GM15510 (cell line): ENCODE results near the gene NAA80.

Source experiments
- POLR2A ChIP-seq: IDR thresholded peaks from 3 replicates; pipeline ENCODE4 v1.6.1; 2011; ENCODE audit warnings: borderline replicate concordance; ENCODE audit not compliant: insufficient read length; ENCODE audit errors: extremely low read depth

The NAA80 gene

DNA sequence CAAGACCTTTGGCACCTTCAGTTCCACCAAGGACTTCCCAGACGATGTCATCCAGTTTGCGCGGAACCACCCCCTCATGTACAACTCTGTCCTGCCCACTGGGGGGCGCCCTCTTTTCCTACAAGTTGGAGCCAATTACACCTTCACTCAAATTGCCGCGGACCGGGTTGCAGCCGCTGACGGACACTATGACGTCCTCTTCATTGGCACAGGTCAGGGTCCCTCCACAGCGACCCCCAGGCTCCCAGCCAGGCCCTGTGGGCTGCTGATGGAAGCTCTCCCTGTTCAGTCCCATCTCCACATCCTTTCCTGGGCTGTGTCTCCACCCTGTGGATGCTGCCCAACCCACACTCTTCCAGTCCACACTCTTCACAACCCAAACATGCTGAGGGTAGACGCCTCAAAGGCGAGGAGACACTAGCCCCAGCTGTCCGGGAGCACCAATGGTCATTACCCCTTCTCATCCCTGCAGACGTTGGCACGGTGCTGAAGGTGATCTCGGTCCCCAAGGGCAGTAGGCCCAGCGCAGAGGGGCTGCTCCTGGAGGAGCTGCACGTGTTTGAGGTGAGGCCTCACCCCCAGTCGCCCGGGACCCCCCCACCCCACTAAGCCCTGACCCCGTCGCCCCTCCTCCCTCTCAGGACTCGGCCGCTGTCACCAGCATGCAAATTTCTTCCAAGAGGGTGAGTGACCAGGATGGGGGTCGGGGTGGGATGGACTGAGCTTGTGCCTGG, 24.7 kb downstream of the NAA80 start:
- no peak for TF ChIP-seq POLR2A

DNA sequence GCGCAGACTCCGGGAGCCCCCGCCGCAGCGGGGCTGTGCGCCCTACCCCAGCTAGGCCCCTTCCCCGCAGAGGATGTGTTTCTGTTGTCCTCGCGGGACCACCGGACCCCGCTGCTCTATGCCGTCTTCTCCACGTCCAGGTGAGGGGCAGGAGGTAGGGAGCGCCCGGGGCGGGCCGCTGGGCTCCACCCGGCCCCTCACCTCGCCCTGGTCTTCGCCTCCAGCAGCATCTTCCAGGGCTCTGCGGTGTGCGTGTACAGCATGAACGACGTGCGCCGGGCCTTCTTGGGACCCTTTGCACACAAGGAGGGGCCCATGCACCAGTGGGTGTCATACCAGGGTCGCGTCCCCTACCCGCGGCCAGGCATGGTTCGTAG, 25.5 kb downstream of the NAA80 start:
- TF ChIP-seq POLR2A: no peak

DNA sequence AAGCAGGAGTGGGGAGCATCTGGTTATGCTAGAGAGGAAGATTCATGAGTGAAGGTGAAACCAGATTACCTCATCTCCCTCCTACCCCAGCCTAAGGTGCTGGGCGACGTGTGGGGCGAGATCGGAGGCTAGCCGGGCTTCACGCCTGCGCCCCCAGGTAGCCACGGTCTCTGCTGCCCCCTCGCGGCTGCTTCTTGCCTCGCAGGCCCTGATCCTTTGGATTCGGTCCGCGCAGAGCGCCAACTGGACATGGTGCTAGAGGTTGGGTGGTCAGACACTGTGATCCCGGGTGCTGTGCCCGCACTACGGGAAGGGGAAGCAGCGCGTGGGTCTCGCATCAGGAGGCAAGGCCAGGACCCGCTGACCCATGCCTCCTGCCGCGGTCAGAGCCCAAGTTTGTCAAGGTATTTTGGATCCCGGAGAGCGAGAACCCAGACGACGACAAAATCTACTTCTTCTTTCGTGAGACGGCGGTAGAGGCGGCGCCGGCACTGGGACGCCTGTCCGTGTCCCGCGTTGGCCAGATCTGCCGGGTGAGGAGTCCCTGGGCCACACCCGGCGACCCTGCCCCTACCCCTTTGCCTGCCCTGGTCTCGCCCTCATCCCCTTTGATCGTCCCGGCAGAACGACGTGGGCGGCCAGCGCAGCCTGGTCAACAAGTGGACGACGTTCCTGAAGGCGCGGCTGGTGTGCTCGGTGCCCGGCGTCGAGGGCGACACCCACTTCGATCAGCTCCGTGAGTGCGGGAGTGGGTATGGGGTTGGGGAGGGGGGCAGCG, 26.1 kb downstream of the NAA80 start:
- no peak for TF ChIP-seq POLR2A

DNA sequence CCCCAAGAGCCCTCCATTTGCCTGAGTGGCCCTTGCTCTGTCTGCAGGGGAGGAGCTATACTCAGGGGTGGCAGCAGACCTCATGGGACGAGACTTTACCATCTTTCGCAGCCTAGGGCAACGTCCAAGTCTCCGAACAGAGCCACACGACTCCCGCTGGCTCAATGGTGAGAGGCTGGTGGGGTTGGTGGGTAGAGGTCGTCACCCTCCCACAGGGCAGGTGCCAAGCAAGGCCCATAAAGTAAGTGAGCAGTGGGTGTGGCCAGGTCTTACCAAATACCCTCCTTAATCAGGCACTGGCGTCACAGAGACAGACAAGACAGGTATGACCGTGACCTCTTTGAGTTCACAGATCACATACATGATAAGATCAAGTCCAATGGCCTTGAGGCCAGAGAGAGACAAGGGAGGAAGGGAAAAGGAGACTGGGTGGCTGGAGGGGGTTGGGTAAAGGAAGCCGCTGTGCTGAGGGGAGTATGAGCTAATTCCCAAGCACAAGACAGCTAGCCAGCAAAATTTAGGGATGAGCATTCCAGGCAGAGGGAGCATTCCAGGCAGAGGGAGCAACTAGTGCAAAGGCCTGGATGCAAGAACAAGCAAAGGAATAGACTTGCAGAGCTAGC, 27.8 kb downstream of the NAA80 start:
- no peak for TF ChIP-seq POLR2A

DNA sequence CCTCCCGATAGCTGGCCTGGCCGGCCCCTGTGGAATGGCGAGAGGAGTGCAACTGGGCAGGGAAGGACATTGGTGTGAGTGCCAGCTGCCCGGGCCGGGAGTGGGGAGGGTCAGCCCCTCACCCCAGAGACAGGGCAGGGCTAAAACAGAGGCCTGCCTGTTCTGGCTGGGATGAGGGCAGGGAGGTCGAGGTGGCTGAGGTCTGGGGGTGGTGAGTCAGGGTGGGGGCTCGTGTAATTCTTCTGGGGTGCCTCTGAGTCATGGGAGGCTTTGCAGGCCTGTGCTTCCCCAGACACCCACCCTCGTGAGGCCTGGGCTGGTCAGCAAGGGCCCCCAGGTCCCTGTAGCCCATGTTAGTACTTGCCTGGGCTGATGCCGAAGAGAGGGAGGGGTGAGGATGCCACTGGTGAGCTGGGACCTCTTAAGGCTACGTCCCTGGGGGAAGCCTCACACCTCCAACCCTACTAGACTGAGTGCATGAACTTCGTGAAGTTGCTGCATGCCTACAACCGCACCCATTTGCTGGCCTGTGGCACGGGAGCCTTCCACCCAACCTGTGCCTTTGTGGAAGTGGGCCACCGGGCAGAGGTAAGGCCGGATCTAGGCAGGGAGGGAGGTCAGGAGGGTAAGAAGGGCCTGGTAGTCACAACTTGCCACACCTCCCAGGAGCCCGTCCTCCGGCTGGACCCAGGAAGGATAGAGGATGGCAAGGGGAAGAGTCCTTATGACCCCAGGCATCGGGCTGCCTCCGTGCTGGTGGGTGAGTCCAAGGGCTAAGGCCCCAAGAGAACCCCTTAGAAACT, 28.6 kb downstream of the NAA80 start:
- TF ChIP-seq POLR2A: no peak

DNA sequence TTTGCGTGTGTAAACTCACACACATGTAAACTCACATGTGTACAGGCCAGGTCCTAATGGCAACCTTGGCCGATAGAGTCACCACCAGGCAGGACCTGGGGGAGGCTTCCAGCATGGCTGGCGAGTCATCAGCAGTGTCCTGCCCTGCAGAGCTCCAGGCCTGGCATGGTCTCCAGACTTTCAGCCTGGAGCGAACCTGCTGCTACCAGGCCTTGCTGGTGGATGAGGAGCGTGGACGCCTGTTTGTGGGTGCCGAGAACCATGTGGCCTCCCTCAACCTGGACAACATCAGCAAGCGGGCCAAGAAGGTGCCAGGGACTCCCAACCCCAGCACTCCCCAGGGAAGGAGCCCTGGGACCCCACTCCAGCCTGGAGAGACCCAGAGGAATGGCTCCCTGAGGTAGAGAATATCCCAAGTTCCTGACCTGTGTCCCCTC, 29.2 kb downstream of the NAA80 start:
- TF ChIP-seq POLR2A: no peak

DNA sequence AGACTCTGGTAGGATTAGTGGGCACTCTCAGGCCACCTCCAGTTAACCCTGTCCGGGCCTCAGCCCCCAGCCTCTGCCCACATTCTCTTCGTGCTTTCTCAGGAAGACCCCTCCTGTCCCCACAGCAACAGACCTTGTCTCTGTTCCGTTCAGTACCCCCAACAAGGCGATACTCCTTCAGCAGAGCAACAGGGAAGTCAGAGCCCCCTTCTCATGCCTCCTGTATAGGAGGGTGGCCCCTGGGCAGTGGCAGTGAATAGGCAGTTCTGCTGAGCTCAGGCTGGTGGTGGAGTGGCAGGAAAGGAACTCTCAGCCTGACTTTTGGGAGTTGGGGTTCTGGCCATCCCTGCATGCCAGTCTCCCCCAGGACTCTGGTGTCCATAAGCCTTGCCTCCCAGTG, 29.7 kb downstream of the NAA80 start:
- TF ChIP-seq POLR2A: no peak

DNA sequence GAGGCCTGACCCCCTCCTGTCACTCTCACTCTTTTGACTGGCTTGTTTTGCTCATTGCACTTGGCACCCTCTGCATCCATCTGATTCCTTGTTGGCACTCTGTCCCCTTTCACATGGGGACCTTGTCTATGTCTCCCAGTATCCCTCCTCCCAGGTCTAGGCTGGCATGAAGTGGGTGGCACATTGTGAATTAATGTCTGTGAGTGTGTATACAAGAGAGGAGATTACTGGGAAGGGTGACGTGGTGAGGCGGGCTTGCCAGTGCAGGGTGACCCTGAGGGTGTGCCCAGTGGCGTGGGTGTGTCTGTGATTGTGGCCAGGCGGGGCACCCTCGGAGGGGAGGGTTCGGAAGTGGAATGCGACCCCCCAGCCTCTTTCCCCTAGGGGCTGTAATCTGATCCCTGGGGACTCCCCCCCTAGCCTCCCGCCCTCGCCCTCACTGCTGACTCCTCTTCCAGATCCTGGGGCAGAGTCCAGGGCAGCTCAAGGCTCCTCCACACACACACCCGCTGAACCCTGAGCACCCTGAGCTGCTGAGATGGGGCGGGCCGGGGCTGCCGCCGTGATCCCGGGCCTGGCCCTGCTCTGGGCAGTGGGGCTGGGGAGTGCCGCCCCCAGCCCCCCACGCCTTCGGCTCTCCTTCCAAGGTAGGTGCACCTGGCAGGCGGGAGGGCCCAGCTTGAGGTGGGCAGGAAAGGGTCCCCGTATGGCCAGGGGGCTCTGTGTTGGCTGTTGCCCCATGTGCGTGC, 30.3 kb downstream of the NAA80 start, which contains the start of gene SEMA3B:
TSS of gene SEMA3B (plus strand) at position 445 of the 749 bp plus-strand sequence. CDS start at position 539, 94 bp downstream.
- no peak for TF ChIP-seq POLR2A

DNA sequence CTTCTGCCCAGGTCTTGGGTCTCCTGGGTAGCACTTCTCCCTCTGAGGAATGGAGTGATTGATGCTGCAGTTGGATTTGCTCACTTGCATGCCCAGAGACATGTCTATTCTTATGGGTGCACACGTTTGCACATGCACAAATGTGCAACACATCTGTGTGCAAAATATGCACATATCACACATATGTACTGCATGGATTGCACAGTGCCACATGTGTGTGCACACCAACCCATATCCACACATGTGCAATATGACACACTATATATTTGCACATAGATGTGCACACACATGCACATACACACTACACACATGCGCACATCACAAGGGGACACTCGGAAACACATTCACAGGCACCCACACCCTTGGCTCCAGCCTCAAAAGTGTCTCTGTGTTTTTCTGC, 30.9 kb downstream of the NAA80 start:
- TF ChIP-seq POLR2A: no peak

DNA sequence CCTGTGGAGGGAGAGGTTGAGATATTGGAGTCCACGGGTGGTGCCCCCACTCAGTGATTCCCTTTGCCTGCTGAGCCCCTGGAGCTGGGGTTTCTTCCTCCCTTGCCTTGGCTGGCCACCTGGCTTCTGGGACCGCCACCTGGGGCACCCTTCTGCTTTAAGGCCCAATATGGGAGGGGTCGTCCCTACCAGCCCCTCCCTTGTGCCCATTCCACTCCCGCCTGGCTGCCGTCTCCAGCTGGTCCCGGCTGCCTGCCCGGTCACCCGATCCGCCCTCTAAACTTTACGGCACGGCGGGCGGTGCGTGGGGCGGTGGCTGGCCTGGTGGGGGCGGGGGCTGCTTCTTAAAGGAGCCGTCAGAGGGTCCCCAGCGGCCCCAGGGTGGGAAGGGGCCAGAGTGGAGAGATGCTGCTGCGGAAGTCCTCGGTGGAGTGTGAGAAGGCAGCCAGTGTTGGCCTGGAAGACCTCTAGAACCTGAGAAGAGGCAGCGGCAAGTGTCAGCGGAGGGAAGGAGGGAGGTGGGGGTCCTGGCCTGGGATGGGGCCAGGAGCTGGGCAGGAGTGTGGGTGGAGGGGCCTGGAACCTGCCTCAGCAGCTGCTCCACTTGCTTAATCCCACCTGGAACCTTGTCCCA, 31.8 kb downstream of the NAA80 start:
- no peak for TF ChIP-seq POLR2A

DNA sequence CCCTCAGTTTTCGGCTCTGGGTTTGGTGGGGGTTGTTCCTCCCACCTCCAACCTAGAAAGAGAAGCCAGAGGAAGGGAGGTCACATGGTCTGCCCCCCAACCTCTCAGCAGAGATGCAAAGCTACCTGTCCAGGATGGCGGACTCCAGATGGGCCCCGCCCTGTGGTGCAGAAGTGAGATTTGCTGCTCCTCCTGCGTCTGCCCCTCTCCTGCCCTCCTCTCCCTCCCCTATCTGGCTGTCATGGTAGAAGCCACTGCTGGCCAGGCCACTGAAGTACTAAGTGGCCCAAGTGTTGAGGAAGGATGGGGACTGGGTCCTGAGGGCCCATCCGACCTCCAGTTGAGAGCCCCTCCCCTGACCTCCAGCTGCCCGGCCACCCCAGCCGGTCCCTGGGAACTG, 32.4 kb downstream of the NAA80 start:
- no peak for TF ChIP-seq POLR2A

DNA sequence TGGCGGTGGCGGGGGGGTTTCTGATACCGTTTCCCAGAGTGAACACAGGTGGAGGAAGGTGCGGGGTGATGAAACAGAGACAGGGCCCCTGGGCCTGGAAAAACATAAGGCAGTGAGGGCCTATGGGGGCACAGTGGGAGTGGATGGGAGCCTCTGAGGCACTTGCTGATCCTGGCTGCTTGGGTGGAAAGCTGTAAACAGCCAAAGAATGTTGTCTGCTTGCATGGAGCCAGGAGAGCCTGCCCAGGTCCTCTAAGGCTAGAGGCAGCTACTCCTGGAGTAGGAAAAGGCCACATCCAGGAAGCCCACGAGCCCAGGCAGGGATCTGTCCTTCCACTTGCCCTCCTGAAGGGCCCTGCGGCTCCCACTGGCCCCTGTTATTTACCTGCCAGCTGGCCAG, 33.2 kb downstream of the NAA80 start:
- TF ChIP-seq POLR2A: no peak

DNA sequence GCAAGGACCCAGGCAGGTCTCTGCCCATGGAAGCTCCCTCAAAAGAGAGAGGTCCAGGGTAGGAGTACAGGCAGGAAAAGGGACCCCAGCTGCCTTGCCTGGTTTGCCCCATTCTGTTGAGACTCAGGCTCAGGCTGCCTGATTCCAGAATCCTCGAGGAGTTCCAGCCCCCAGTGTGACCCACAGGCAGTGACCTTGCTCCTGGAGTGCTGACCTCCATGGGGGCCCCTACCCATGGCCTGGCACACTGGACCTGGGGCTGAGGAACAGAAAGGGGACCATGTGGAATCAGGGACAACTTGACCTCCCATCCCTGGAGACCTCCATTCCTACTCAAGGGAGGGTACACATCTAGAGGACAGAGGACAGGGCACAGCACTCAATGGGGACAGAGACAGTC, 33.6 kb downstream of the NAA80 start:
- TF ChIP-seq POLR2A: no peak
